WTC11 (cell line): ENCODE measurements around the gene CEP104.

Experiments used
- CTCF ChIP-seq: fragments of 200-600 bp; IDR thresholded peaks from 2 replicates; pipeline ENCODE4 v1.8.0; 2022; ENCODE audit warnings: antibody characterized with exemption
- ESRRA ChIP-seq: sonication (generic); formaldehyde crosslinking; IDR thresholded peaks from 2 replicates; pipeline ENCODE4 v1.8.1; 2022; ENCODE audit warnings: mild to moderate bottlenecking, missing genetic modification reagents, borderline replicate concordance
- GTF2I ChIP-seq: fragments of 250-450 bp; sonication (Bioruptor Pico); conservative IDR thresholded peaks from 2 replicates; pipeline ENCODE4 v1.4.0; 2021; ENCODE audit warnings: mild to moderate bottlenecking
- PRDM15 ChIP-seq: sonication (generic); formaldehyde crosslinking; IDR thresholded peaks from 2 replicates; pipeline ENCODE4 v1.8.0; 2022; ENCODE audit warnings: missing genetic modification reagents
- SMAD4 ChIP-seq: sonication (generic); formaldehyde crosslinking; IDR thresholded peaks from 2 replicates; pipeline ENCODE4 v1.8.0; 2022; ENCODE audit warnings: mild to moderate bottlenecking, missing genetic modification reagents
- TF ChIP-seq, protein P1 (sequence below): sonication (generic); formaldehyde crosslinking; IDR thresholded peaks from 2 replicates; pipeline ENCODE4 v1.8.0; 2023; ENCODE audit warnings: missing genetic modification reagents, mild to moderate bottlenecking, borderline replicate concordance

DNA sequence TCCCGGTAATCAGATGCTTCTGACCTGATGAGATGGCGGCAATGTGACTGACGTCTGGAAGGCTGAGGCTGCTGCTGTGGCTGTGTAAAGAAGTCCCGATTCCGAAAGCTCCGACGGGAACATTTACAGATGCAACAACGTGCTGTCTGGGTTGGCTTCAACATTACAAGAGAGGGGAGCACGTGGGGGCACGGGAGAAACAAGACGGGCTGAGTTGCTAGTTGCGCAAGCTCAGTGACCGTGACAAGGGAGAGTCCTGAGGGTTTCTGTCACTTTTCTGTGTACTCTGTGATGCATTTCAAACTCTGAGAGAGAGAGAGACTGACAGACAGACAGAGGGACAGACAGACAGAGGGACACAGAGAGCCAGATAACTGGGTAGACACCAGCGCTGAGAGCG, 35.1 kb downstream of the CEP104 start:
- no peak for TF ChIP-seq PRDM15 (CRISPR knock-in tag)
- TF ChIP-seq GTF2I (CRISPR knock-in tag): no peak
- no peak for TF ChIP-seq ESRRA
- TF ChIP-seq CTCF: no peak
- no peak for TF ChIP-seq SMAD4 (CRISPR knock-in tag)
- TF ChIP-seq, protein P1, sequence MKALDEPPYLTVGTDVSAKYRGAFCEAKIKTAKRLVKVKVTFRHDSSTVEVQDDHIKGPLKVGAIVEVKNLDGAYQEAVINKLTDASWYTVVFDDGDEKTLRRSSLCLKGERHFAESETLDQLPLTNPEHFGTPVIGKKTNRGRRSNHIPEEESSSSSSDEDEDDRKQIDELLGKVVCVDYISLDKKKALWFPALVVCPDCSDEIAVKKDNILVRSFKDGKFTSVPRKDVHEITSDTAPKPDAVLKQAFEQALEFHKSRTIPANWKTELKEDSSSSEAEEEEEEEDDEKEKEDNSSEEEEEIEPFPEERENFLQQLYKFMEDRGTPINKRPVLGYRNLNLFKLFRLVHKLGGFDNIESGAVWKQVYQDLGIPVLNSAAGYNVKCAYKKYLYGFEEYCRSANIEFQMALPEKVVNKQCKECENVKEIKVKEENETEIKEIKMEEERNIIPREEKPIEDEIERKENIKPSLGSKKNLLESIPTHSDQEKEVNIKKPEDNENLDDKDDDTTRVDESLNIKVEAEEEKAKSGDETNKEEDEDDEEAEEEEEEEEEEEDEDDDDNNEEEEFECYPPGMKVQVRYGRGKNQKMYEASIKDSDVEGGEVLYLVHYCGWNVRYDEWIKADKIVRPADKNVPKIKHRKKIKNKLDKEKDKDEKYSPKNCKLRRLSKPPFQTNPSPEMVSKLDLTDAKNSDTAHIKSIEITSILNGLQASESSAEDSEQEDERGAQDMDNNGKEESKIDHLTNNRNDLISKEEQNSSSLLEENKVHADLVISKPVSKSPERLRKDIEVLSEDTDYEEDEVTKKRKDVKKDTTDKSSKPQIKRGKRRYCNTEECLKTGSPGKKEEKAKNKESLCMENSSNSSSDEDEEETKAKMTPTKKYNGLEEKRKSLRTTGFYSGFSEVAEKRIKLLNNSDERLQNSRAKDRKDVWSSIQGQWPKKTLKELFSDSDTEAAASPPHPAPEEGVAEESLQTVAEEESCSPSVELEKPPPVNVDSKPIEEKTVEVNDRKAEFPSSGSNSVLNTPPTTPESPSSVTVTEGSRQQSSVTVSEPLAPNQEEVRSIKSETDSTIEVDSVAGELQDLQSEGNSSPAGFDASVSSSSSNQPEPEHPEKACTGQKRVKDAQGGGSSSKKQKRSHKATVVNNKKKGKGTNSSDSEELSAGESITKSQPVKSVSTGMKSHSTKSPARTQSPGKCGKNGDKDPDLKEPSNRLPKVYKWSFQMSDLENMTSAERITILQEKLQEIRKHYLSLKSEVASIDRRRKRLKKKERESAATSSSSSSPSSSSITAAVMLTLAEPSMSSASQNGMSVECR (CRISPR knock-in tag): no peak
